ENCODE results near the gene KRTCAP2. TPM values are rescaled to one million over a fixed set of nuclear protein-coding genes. Genes with fewer than 3 reads are reported as not detected.
"Not testable (repeated sequence)": the region's sequence is repeated elsewhere in the genome, so short reads cannot be mapped to it uniquely, and the experiment has no call there.

The KRTCAP2 gene
- total RNA-seq, 2 experiments from 2014 or later: 183 to 308 TPM

GRCh38 chr1:155168456-155169210, 4.5 kb downstream of the KRTCAP2 start:
- ChIA-PET CTCF (interaction anchor here (0.8 to 8.4 kb wide), 24 partner anchors 9 to 117 kb away, joined by 3 to 67 read pairs (median 4); partner anchors contain the start of genes ADAM15 and SLC50A1), POLR2A (no interaction called here)
- Mint-ChIP-seq H3K27ac (no peak overlapping the region), H3K27me3 (no peaks in the 10 kb centered on the region), H3K4me1 (peaks cover 39% of the 10 kb centered on the region), H3K9me3 (no peaks in the 10 kb centered on the region), H3K36me3 (ENCODE audit: low read depth) (peaks cover 11% of the 10 kb centered on the region), H3K4me3 (no peak overlapping the region)
- DNase-seq: no peak

GRCh38 chr1:155168105-155168445, 5.0 kb downstream of the KRTCAP2 start:
- H3K4me3 Mint-ChIP-seq: peak overlapping the region; percentile 25
- CTCF ChIA-PET: interaction anchor here (0.6 to 8.4 kb wide), 24 partner anchors 10 to 117 kb away, joined by 3 to 67 read pairs (median 4); partner anchors contain the start of genes ADAM15 and EFNA3

DNA sequence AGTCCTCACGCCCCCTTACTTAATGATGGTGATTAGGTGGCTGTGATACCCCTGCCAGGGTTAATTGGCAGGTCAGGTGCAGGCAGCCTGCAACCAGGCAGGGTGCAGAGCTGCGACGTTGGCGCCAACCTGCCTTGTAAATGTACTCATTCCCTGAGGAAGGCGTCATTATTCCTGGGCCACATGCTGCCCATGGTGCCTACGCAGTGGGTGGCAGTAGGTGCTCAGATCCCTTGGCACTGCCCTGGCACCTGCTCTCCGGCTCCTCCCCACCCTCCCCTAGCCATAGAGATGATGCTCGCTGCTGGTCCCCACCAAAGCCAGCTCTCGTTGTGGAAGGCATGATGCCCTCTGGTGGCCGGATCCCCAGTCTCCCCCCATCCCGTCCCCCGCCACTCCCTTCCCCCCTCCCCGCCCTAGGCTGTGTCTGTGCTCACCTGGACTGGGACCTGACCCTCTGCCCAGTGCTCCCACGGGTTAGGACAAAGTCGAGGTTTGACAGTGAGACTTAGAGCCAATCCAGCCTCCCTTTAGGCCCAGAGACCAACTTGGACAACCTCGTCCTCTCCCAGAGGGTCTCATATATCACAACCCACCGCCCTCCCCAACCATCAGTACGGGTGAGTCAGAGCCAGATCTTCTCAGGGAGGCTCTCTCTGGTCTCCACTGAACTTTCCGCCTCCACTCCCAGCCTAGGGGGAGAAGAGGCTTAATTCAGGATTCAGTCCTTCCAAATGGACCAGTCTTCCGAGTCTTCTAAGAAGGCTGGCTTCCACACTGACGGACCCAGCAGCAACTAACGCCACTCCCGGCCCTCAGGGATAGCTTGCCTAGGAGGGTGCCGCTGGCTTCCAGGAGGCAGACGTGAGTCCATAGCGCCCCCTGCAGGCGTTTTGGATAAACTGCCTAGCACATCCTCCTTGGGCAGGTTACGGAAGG, 5.7 kb downstream of the KRTCAP2 start:
- POLR2A ChIA-PET: interaction anchor here (0.6 kb wide), 1 partner anchor 19 kb away, joined by 4 read pairs; no protein-coding TSS in a partner anchor
- Mint-ChIP-seq H3K36me3 (ENCODE audit: low read depth) (peaks cover 11% of the 10 kb centered on the region), H3K9me3 (no peaks in the 10 kb centered on the region), H3K4me1 (peaks cover 31% of the 10 kb centered on the region), H3K4me3 (peak overlapping the region; percentile 25), H3K27me3 (no peaks in the 10 kb centered on the region), H3K27ac (no peak overlapping the region)
- CTCF ChIA-PET: interaction anchor here (0.6 to 8.4 kb wide), 27 partner anchors 8 to 116 kb away, joined by 3 to 67 read pairs (median 5); partner anchors contain the start of genes ADAM15 and EFNA3
- peak; percentile 91 for DNase-seq

More at GRCh38 chr1:155168105-155168445, 5.0 kb downstream of the KRTCAP2 start:
- POLR2A ChIA-PET, H3K27ac Mint-ChIP-seq, H3K27me3 Mint-ChIP-seq, H3K9me3 Mint-ChIP-seq, DNase-seq: not testable (repeated sequence)
- Mint-ChIP-seq H3K4me1 (peaks cover 33% of the 10 kb centered on the region), H3K36me3 (ENCODE audit: low read depth) (peaks cover 11% of the 10 kb centered on the region)

DNA sequence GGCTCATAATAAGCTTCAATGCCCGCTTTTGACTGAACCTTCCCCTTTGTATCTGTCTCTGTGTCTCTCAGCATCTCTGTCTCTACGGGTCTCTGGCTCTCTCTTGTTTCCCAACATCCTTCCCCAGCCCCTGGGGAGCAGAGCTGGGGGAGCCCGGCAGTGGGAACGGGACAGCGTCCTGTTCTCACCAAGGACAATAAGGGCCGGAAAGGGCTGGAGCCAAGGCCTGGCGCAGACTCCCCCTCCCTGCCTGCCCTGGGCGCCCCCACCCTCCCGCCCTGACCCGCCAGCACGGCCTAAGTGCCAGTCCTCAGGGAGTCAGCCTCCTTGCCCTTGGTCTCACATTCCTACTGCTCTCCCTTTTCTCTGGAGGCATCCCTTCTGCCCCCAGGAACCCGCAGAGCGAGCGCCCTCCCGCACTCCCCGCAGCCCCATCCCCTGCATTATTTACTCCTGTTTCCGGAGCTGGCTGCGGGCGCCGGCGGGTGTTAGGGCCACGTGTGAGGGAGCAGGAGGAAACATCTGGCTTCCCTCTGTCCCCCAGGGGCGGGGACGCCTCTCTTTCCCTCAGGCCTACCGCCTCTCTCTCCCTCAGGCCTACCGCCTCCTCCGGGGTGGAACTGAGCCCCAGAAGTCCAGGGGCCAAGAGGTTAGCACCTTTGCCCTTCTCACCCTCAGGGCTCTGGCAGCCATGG, 6.5 kb downstream of the KRTCAP2 start:
- POLR2A ChIA-PET: no interaction called here
- Mint-ChIP-seq H3K4me3 (no peak overlapping the region), H3K27ac (no peak overlapping the region), H3K36me3 (ENCODE audit: low read depth) (peaks cover 11% of the 10 kb centered on the region), H3K9me3 (no peaks in the 10 kb centered on the region), H3K27me3 (no peaks in the 10 kb centered on the region), H3K4me1 (peaks cover 23% of the 10 kb centered on the region)
- CTCF ChIA-PET: interaction anchor here (0.6 to 8.4 kb wide), 15 partner anchors 9 to 562 kb away, joined by 3 to 67 read pairs (median 5); partner anchors contain the start of gene EFNA3
- no peak for DNase-seq

GRCh38 chr1:155166051-155166470, 7.0 kb downstream of the KRTCAP2 start:
- POLR2A ChIA-PET: no interaction called here
- no peaks in the 10 kb centered on the region for H3K9me3 Mint-ChIP-seq

GRCh38 chr1:155164625-155165024, 8.5 kb downstream of the KRTCAP2 start:
- H3K27me3 Mint-ChIP-seq; H3K4me3 Mint-ChIP-seq; H3K27ac Mint-ChIP-seq; POLR2A ChIA-PET; H3K36me3 Mint-ChIP-seq (ENCODE audit: low read depth); DNase-seq; H3K9me3 Mint-ChIP-seq: not testable (repeated sequence)
- CTCF ChIA-PET: interaction anchor here (8.4 kb wide), 1 partner anchor 74 kb away, joined by 67 read pairs; no protein-coding TSS in a partner anchor
- H3K4me1 Mint-ChIP-seq: peaks cover 15% of the 10 kb centered on the region

More at GRCh38 chr1:155166051-155166470, 7.0 kb downstream of the KRTCAP2 start:
- DNase-seq: no peak
- peaks cover 19% of the 10 kb centered on the region for H3K4me1 Mint-ChIP-seq
- CTCF ChIA-PET: interaction anchor here (0.6 to 8.4 kb wide), 9 partner anchors 15 to 563 kb away, joined by 3 to 67 read pairs (median 5); partner anchors contain the start of gene EFNA3
- H3K27me3 Mint-ChIP-seq: no peaks in the 10 kb centered on the region
- H3K36me3 Mint-ChIP-seq (ENCODE audit: low read depth): peaks cover 11% of the 10 kb centered on the region
- H3K27ac Mint-ChIP-seq: no peak overlapping the region
- H3K4me3 Mint-ChIP-seq: no peak overlapping the region

- H3K4me3 Mint-ChIP-seq; H3K36me3 Mint-ChIP-seq (ENCODE audit: low read depth); H3K9me3 Mint-ChIP-seq; POLR2A ChIA-PET; H3K27ac Mint-ChIP-seq; H3K27me3 Mint-ChIP-seq; DNase-seq: not testable (repeated sequence)
- CTCF ChIA-PET: interaction anchor here (1.0 to 8.4 kb wide), 2 partner anchors 18 to 73 kb away, joined by 3 to 67 read pairs; no protein-coding TSS in a partner anchor
- peaks cover 15% of the 10 kb centered on the region for H3K4me1 Mint-ChIP-seq
These were observed 9.3 kb downstream of the KRTCAP2 start for GRCh38 chr1:155163785-155164184.

GRCh38 chr1:155162631-155163030, 10.5 kb downstream of the KRTCAP2 start:
- CTCF ChIA-PET: interaction anchor here (1.0 to 1.3 kb wide), 2 partner anchors 17 to 65 kb away, joined by 3 read pairs; no protein-coding TSS in a partner anchor
- DNase-seq; H3K9me3 Mint-ChIP-seq; H3K27ac Mint-ChIP-seq; H3K4me3 Mint-ChIP-seq; H3K27me3 Mint-ChIP-seq; POLR2A ChIA-PET; H3K4me1 Mint-ChIP-seq; H3K36me3 Mint-ChIP-seq (ENCODE audit: low read depth): not testable (repeated sequence)

- ChIA-PET POLR2A (no interaction called here), CTCF (no interaction called here)
- no peak for DNase-seq
- no peaks in the 10 kb centered on the region for H3K4me1 Mint-ChIP-seq
- H3K36me3 Mint-ChIP-seq (ENCODE audit: low read depth): no peaks in the 10 kb centered on the region
- H3K27ac Mint-ChIP-seq: no peak overlapping the region
- H3K4me3 Mint-ChIP-seq: no peak overlapping the region
- H3K27me3 Mint-ChIP-seq: peaks cover 8% of the 10 kb centered on the region
- H3K9me3 Mint-ChIP-seq: no peaks in the 10 kb centered on the region
These were observed 13.0 kb downstream of the KRTCAP2 start for GRCh38 chr1:155160128-155160527.

- Mint-ChIP-seq H3K4me1 (no peaks in the 10 kb centered on the region), H3K36me3 (ENCODE audit: low read depth) (no peaks in the 10 kb centered on the region), H3K9me3 (no peaks in the 10 kb centered on the region), H3K27me3 (peaks cover 15% of the 10 kb centered on the region), H3K27ac (no peak overlapping the region), H3K4me3 (no peak overlapping the region)
- DNase-seq: no peak
- ChIA-PET CTCF (interaction anchor here (0.7 to 0.9 kb wide), 2 partner anchors 14 to 24 kb away, joined by 3 read pairs; partner anchors contain the start of gene KRTCAP2), POLR2A (no interaction called here)
These were observed 14.1 kb downstream of the KRTCAP2 start for GRCh38 chr1:155158991-155159390.

- POLR2A ChIA-PET; H3K4me3 Mint-ChIP-seq; H3K36me3 Mint-ChIP-seq (ENCODE audit: low read depth); H3K27ac Mint-ChIP-seq; DNase-seq; H3K9me3 Mint-ChIP-seq; H3K4me1 Mint-ChIP-seq: not testable (repeated sequence)
- peaks cover 20% of the 10 kb centered on the region for H3K27me3 Mint-ChIP-seq
- CTCF ChIA-PET: interaction anchor here (0.6 to 1.4 kb wide), 2 partner anchors 16 to 249 kb away, joined by 3 to 4 read pairs; partner anchors contain the start of gene KRTCAP2
These were observed 17.0 kb downstream of the KRTCAP2 start for GRCh38 chr1:155155996-155156643.

- ChIA-PET POLR2A (no interaction called here), CTCF (interaction anchor here (0.6 to 4.5 kb wide), 3 partner anchors 18 to 34 kb away, joined by 3 to 16 read pairs (median 3); partner anchors contain the start of gene KRTCAP2)
- Mint-ChIP-seq H3K9me3 (no peaks in the 10 kb centered on the region), H3K27me3 (peaks cover 23% of the 10 kb centered on the region), H3K4me3 (no peak overlapping the region), H3K27ac (no peak overlapping the region), H3K4me1 (peaks cover 11% of the 10 kb centered on the region), H3K36me3 (ENCODE audit: low read depth) (no peaks in the 10 kb centered on the region)
- no peak for DNase-seq
These were observed 27.6 kb downstream of the KRTCAP2 start for GRCh38 chr1:155145491-155145890.

Measured in activated CD4-positive, alpha-beta T cell treated with anti-CD3 and anti-CD28 coated beads, Interleukin-2, amount 10 ng/mL, durations not matched to agents 7 days and 5 days (primary cell).